Activated T-cell treated with anti-CD3 and anti-CD28 coated beads, Interleukin-2, amount 50 U/mL, for 48 hours (primary cell): ENCODE data around the gene RARB.

Source experiments
- DNase-seq, 2 experiments: peaks; one replicate each; pipeline ENCODE4 v3.0.0-alpha.2; 2020

The RARB gene

GRCh38 chr3:25619382-25619781 is 191.3 kb downstream of the RARB start:
- DNase-seq, result no peak

- no peak for DNase-seq
Measured at GRCh38 chr3:25620493-25620892, 192.4 kb downstream of the RARB start.

- no peak for DNase-seq
Measured at GRCh38 chr3:25621087-25621486, 193.0 kb downstream of the RARB start.

GRCh38 chr3:25631989-25632388 is 203.9 kb downstream of the RARB start:
- DNase-seq, result no peak

GRCh38 chr3:25633919-25634318 is 205.9 kb downstream of the RARB start:
- no peak for DNase-seq

GRCh38 chr3:25635038-25635437 is 207.0 kb downstream of the RARB start:
- no peak for DNase-seq
